ENCODE data around the gene IRF6. TPM values are rescaled to one million over a fixed set of nuclear protein-coding genes. Genes with fewer than 3 reads are reported as not detected.

Gene IRF6
- total RNA-seq, 2 donors from 2014 or later = 30.4 to 32.6 TPM

DNA sequence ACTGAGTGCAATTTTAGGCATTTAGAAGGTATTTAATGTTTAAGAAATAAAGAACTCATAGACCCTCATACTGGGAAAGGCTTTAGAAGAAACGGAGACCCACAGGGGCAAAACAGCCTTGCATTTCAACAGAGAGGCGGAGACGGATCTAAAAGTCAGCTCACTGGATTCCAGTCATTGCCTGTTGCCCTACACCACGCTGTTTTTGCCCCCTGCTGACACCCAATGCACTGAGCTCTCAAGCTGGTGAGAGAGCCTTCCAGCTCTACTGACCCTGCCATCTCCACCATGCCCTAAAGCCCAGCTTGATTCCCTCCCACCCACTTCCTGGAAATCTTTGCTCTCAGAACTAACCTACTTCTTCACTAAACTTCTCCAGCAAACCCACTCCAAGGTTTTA lies 57.3 kb downstream of the IRF6 start:
- Histone ChIP-seq H3K27ac (no peak overlapping the region), H3K36me3 (no peaks in the 10 kb centered on the region), H3K27me3 (no peaks in the 10 kb centered on the region), H3K4me3 (no peak overlapping the region), H3K9me3 (no peaks in the 10 kb centered on the region), H3K4me1 (peaks cover 0 to 4% of the 10 kb centered on the region in 2 donors)
- no peak for DNase-seq (ENCODE audit: low spot score)
- TF ChIP-seq, protein P1, sequence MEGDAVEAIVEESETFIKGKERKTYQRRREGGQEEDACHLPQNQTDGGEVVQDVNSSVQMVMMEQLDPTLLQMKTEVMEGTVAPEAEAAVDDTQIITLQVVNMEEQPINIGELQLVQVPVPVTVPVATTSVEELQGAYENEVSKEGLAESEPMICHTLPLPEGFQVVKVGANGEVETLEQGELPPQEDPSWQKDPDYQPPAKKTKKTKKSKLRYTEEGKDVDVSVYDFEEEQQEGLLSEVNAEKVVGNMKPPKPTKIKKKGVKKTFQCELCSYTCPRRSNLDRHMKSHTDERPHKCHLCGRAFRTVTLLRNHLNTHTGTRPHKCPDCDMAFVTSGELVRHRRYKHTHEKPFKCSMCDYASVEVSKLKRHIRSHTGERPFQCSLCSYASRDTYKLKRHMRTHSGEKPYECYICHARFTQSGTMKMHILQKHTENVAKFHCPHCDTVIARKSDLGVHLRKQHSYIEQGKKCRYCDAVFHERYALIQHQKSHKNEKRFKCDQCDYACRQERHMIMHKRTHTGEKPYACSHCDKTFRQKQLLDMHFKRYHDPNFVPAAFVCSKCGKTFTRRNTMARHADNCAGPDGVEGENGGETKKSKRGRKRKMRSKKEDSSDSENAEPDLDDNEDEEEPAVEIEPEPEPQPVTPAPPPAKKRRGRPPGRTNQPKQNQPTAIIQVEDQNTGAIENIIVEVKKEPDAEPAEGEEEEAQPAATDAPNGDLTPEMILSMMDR (IDR thresholded peaks at IDR 0.05) = no peak

DNA sequence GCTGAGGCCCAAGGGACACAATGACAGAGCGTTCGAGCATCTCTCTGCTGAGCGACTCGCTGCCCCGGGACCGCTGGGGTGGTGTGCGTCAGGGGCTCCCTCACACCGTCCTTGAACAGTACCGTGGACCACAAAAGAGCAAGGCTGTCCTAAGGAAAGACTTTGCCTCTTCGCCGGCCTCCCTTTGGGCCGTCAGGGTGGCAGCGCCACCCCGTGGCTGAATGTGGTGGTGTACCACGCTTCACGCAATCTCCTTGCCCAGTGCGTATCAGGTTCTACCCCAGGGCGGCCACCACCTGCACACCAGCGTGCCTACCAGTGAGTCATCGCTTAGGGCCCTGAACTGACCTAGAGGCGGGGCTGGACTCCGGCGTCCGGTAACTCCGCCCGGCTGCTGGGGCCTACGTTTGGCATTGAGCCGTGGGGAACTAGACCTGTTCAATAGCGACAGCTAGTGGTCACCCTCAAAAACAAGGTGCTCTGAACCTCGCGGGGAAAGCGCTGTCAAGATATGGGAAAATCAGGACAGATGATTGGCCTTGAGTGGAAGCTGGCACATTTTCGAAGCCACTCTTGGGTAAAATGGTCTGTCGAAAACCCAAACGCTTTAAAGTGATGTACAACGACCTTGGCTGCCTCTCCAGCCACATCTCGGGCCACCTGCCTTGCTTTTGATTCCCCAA lies 58.2 kb downstream of the IRF6 start:
- no peaks in the 10 kb centered on the region for H3K36me3 ChIP-seq
- peak overlapping the region; percentile 46 to 67 for H3K27ac ChIP-seq
- H3K4me1 ChIP-seq = peaks cover 0 to 10% of the 10 kb centered on the region in 2 donors
- DNase-seq (ENCODE audit: low spot score) = peak; percentile 95
- H3K9me3 ChIP-seq = no peaks in the 10 kb centered on the region
- TF ChIP-seq, protein P1 (IDR thresholded peaks at IDR 0.05) = peak; percentile 95 to 96
- peak overlapping the region; percentile 4 to 29 for H3K4me3 ChIP-seq
- H3K27me3 ChIP-seq = no peaks in the 10 kb centered on the region

DNA sequence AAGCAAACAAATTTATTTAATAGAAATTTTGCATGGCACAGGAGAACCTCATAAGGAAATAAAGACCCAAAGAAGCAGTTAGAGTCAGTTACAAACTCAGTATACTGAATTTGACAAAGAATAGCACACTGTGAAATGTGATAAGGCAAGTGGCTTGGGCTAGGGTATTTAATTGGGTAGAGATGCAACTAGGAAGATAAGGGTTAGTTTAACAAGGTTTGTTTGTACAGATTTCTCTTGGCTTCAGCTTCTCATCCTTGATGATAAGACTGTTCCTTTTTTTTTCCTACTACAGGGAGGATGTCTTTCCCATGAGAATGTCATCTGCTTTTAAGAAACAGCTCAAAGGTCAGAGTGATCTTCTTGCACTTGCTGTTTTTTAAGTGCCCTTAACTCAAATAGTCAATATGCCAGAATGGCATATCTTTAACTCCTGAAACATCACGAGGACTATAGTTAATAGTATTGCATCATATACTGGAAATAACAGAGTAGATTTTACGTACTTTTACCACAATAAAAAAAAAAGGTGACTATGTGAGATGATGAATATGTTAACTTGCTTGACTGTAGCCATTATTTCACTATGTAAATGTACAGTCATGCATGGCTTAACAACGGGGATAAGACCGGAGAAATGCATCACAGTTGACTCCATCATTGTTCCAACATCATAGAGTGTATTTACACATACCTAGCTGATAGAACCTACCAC lies 59.3 kb downstream of the IRF6 start:
- H3K27ac ChIP-seq = peak overlapping the region; percentile 7 to 46
- H3K36me3 ChIP-seq = no peaks in the 10 kb centered on the region
- peaks cover 0 to 18% of the 10 kb centered on the region in 2 donors for H3K4me1 ChIP-seq
- H3K9me3 ChIP-seq = no peaks in the 10 kb centered on the region
- DNase-seq (ENCODE audit: low spot score) = no peak
- TF ChIP-seq, protein P1 (IDR thresholded peaks at IDR 0.05) = no peak
- H3K27me3 ChIP-seq = no peaks in the 10 kb centered on the region
- no peak overlapping the region for H3K4me3 ChIP-seq

DNA sequence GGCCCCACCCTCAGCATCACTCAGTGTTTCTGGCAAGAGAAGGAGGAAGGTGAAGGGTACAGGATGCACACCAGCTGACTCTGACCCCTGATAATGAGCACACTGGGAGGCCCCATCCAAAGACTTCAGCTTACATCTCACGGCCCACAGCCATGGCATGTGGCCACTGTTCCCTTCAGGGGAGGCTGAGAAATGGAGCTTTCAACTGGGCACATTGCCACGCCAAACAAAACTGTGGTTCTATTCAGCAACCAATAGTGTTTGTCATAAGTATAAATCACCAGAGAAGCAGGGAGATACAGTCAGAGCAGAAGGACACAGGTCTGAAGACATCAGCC lies 62.8 kb downstream of the IRF6 start:
- no peak overlapping the region for H3K4me3 ChIP-seq
- DNase-seq (ENCODE audit: low spot score) = peak; percentile 63

DNA sequence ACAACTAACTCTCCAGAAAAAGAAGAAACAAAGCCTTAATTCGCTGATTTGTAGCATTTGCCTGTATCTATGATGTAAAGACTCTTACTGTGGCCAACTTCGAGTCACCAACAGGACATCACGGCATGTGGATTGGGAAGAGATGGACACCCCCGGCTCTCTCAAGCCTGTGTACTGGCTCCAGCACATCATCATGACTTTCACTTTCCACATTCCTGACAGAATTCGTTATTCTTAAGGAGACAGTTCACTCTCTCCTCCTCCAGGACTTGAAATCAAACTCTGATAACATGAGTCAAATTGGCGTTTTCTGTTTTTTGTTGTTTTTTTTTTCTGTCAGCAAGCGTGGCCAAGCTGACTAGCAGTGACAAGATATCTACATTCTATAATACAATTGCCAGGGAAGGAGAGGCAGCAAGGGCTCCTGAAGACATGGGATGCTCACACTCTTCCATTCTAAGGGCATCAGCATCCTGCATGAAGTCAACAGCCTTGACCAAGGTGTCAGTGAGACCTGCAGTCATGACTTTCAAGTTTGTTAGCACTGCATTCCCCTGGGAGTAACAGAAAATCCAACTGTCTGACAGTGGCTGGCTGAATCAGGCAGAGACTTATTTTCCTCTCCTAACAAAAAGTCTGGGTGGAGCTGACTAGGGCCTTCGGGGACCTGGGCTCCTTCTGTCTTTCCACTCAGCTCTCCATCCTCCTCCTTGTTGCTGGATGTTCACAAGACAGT lies 63.4 kb downstream of the IRF6 start:
- Histone ChIP-seq H3K36me3 (no peaks in the 10 kb centered on the region), H3K27me3 (no peaks in the 10 kb centered on the region), H3K4me1 (peaks cover 0 to 21% of the 10 kb centered on the region in 2 donors), H3K4me3 (no peak overlapping the region), H3K9me3 (no peaks in the 10 kb centered on the region), H3K27ac (peak overlapping the region; percentile 79 to 88)
- DNase-seq (ENCODE audit: low spot score) = no peak
- TF ChIP-seq, protein P1 (IDR thresholded peaks at IDR 0.05) = no peak

More for the DNA sequence above, 62.8 kb downstream of the IRF6 start:
- Histone ChIP-seq H3K36me3 (no peaks in the 10 kb centered on the region), H3K9me3 (no peaks in the 10 kb centered on the region), H3K4me1 (peaks cover 0 to 25% of the 10 kb centered on the region in 2 donors), H3K27me3 (no peaks in the 10 kb centered on the region), H3K27ac (peak overlapping the region; percentile 79 to 88)
- TF ChIP-seq, protein P1 (IDR thresholded peaks at IDR 0.05) = no peak

All from right atrium auricular region (tissue), 2 donors.